SKM-1 treated with dmso at 0.1 percent for 144 hours (cell line): ENCODE results near the gene TMC5.

ENCODE experiments used
- DNase-seq: peaks from one replicate; lab custom pipeline; 2025; ENCODE audit not compliant: unreplicated experiment; lab: John Stamatoyannopoulos, UW

TMC5 gene

GRCh38 chr16:19460397-19460796, 42.7 kb downstream of the TMC5 start:
- DNase-seq = no peak

GRCh38 chr16:19463468-19464315, 46.0 kb downstream of the TMC5 start:
- no peak for DNase-seq

- DNase-seq = no peak
These were observed 50.6 kb downstream of the TMC5 start for GRCh38 chr16:19468300-19468699.

GRCh38 chr16:19472482-19472881, 54.8 kb downstream of the TMC5 start:
- no peak for DNase-seq

- no peak for DNase-seq
These were observed 56.9 kb downstream of the TMC5 start for GRCh38 chr16:19474617-19475016.

- DNase-seq = no peak
These were observed 60.8 kb downstream of the TMC5 start for GRCh38 chr16:19478505-19478904.

GRCh38 chr16:19479302-19479721, 61.6 kb downstream of the TMC5 start:
- no peak for DNase-seq

GRCh38 chr16:19481296-19481695, 63.6 kb downstream of the TMC5 start:
- DNase-seq = no peak

- no peak for DNase-seq
These were observed 64.1 kb downstream of the TMC5 start for GRCh38 chr16:19481769-19482168.

- DNase-seq = no peak
These were observed 64.6 kb downstream of the TMC5 start for GRCh38 chr16:19482291-19482690.

- DNase-seq = no peak
These were observed 66.4 kb downstream of the TMC5 start for GRCh38 chr16:19484096-19484495.

- DNase-seq = no peak
These were observed 67.9 kb downstream of the TMC5 start for GRCh38 chr16:19485611-19486010.

GRCh38 chr16:19486051-19486450, 68.4 kb downstream of the TMC5 start:
- no peak for DNase-seq

- no peak for DNase-seq
These were observed 69.2 kb downstream of the TMC5 start for GRCh38 chr16:19486750-19487325.

- DNase-seq = no peak
These were observed 70.5 kb downstream of the TMC5 start for GRCh38 chr16:19488213-19488640.

GRCh38 chr16:19490619-19491018, 72.9 kb downstream of the TMC5 start:
- DNase-seq = no peak

- DNase-seq = no peak
These were observed 79.5 kb downstream of the TMC5 start for GRCh38 chr16:19497176-19497575.

- no peak for DNase-seq
These were observed 81.3 kb downstream of the TMC5 start for GRCh38 chr16:19499006-19499405.

- no peak for DNase-seq
These were observed 81.8 kb downstream of the TMC5 start for GRCh38 chr16:19499481-19499880.

- DNase-seq = peak; percentile 65
These were observed 84.9 kb downstream of the TMC5 start for GRCh38 chr16:19502395-19503131.

- DNase-seq = no peak
These were observed 85.9 kb downstream of the TMC5 start for GRCh38 chr16:19503461-19504075.
